Lower leg skin (tissue), 4 donors: ENCODE measurements around the gene GIMAP1. TPM values are rescaled to one million over a fixed set of nuclear protein-coding genes. Genes with fewer than 3 reads are reported as not detected.

Experiments
- DNase-seq, 2 donors: peaks; one replicate each; pipeline ENCODE4 v3.0.0-alpha.2; 2019; ENCODE audit warnings: low spot score in 2 of 2
- H3K4me3 ChIP-seq: fragments of 200-600 bp; sonication (generic); 2 replicates; pipeline ENCODE4 v1.5.1; 2017; ENCODE audit warnings: mild to moderate bottlenecking, low read depth; ENCODE audit not compliant: poor library complexity, severe bottlenecking
- POLR2A ChIP-seq, 2 donors: fragments of 450-650 bp; IDR thresholded peaks; one replicate each; pipeline ENCODE4 v1.6.1; 2016 to 2017; ENCODE audit warnings: antibody characterized with exemption in 2 of 2, mild to moderate bottlenecking in 1 of 2, moderate library complexity in 1 of 2
- WGBS, 2 donors: methylation state at CpG; one replicate each; pipeline ENCODE4 v1.1.5; 2018; 5-methylcytosine and 5-hydroxymethylcytosine counted together
- intact Hi-C: fragments of 100-400 bp; cut with DNase I; formaldehyde crosslinking; loops from one replicate; pipeline ENCODE4 v1.15.0; 2023; ENCODE audit warnings: low total_unique reads
- total RNA-seq, 4 donors: library from RNA; depleted of rRNA; stranded (reverse); fragments of >200 nt; gene quantifications; one replicate each; pipeline ENCODE4 v1.1.0, GENCODE V29; 2016
- TF ChIP-seq, protein P1 (sequence below), 3 donors: fragments of 450-650 bp; IDR thresholded peaks; one replicate each; pipeline ENCODE4 v1.5.1; 2016; ENCODE audit warnings: antibody characterized with exemption in 3 of 3, mild to moderate bottlenecking in 3 of 3, moderate library complexity in 2 of 3

The GIMAP1 gene
- total RNA-seq, 4 donors from 2014 or later = 1.5 to 4.6 (median 2.7) TPM

DNA sequence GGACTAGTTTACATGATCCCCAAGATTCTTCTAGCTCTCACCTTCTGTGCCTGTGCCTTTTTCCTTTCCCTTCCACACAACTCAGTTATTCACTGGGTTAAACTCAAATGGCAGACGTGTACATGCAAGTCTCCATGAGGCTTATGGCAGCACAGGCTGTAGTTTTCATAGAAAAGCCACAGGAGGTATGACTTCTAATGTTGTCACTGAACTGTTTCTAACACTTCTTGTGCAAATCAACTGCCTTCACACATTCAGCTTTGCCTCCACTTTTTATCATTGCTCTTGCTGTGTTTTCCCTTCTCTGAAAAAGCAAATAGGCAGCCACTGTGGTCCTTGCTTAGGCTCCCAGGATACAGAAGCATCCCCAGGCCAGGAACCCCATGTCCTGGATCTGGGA lies 15.5 kb downstream of the GIMAP1 start:
- TF ChIP-seq, protein P1, sequence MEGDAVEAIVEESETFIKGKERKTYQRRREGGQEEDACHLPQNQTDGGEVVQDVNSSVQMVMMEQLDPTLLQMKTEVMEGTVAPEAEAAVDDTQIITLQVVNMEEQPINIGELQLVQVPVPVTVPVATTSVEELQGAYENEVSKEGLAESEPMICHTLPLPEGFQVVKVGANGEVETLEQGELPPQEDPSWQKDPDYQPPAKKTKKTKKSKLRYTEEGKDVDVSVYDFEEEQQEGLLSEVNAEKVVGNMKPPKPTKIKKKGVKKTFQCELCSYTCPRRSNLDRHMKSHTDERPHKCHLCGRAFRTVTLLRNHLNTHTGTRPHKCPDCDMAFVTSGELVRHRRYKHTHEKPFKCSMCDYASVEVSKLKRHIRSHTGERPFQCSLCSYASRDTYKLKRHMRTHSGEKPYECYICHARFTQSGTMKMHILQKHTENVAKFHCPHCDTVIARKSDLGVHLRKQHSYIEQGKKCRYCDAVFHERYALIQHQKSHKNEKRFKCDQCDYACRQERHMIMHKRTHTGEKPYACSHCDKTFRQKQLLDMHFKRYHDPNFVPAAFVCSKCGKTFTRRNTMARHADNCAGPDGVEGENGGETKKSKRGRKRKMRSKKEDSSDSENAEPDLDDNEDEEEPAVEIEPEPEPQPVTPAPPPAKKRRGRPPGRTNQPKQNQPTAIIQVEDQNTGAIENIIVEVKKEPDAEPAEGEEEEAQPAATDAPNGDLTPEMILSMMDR (IDR thresholded peaks at IDR 0.05) = no peak
- no peak for TF ChIP-seq POLR2A (IDR thresholded peaks at IDR 0.05)
- no peak for DNase-seq
- 39 to 52% methylated on average over 1 of the region's 1 CpG for WGBS, 2 donors
- H3K4me3 ChIP-seq = no peak overlapping the region
- intact Hi-C loops = loop anchor here (10.0 kb wide), 1 partner anchor 287 kb away; no protein-coding TSS in a partner anchor

DNA sequence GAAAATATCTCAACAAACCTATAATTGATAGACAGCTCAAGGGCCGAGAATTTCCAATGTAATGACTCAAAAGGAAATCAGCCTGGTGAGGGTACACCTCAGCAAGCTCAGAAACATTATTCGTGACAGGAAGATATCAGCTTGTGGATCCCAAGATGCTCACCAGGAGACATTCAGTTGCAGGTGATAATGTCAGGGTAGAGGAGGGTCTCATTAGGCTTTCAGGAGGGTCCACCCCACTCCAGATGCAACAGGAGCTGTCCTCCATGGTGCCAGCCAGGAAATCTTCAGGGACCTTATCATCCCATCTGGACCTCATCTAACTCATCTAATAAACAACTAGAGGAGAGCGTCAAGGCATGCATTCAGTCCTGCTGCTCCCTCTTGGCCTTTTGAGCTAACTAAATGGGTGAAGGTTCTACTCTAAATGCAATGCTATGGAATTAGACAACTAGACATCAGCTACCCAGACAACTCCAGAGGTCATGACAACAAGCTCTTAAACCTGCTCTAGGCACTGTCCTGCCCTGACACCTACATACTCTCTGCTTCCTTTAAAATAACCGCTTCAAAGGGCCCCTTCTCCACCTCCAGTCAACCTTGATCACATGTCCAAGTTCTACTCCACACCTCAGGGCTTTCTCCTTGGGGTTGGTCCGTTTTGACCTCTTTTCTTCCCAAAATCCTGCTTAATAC lies 16.5 kb downstream of the GIMAP1 start:
- no peak for TF ChIP-seq POLR2A (IDR thresholded peaks at IDR 0.05)
- TF ChIP-seq, protein P1 (IDR thresholded peaks at IDR 0.05) = no peak
- intact Hi-C loops = loop anchor here (10.0 kb wide), 1 partner anchor 288 kb away; no protein-coding TSS in a partner anchor
- 74 to 81% methylated on average over 5 of the region's 5 CpGs for WGBS, 2 donors
- H3K4me3 ChIP-seq = no peak overlapping the region
- DNase-seq = no peak

DNA sequence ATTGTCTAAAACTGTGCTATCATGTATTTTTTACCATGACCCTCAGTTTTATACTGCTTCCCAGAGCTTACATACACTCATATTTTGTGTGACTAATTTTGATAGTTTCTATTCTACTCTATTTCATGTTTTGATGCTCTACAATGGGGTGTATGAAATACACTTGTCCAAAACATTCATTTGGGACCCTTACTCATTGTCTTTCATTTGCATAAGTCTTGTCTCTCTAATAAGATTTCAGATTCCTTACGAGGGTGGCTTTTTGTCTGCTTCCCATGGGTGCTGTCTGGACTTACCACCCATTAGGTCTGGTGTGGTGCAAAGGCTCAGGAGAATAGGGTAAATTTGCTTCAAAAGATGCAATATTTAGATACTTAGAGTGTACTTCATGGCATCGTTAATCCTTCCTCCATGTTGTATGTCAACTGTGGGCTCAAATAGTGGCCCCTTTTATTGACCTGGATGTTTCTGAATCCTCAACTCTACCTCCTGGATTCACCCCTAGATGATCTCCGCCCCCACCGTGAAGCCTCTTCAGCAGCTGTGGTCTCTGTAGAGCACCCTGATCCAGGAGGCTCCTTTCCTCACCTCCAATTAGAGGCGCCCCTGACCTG lies 17.2 kb downstream of the GIMAP1 start:
- H3K4me3 ChIP-seq = no peak overlapping the region
- intact Hi-C loops = loop anchor here (10.0 kb wide), 1 partner anchor 289 kb away; no protein-coding TSS in a partner anchor
- TF ChIP-seq, protein P1 (IDR thresholded peaks at IDR 0.05) = no peak
- TF ChIP-seq POLR2A (IDR thresholded peaks at IDR 0.05) = no peak
- WGBS, 2 donors = 87 to 89% methylated on average over 5 of the region's 5 CpGs
- no peak for DNase-seq

DNA sequence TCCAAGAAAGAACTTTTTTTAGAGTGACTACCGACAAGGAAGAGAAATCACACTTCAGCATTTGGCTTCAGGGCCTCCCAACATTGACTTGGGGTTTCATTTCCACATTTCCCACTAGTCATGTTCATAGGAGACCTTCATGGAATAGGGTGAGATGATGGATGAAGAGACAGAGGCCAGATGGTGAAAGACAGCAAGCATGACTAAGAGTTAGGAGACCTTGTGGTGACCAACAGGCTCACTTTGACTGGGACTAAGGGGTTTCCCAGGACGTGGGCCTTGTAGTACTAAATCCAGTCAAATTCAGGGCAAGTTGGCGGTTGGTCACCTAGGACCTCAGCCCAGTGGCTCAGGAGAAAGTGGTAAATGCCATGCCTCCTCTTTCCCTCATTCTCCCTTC lies 17.8 kb downstream of the GIMAP1 start:
- H3K4me3 ChIP-seq = no peak overlapping the region
- WGBS, 2 donors = 83 to 85% methylated on average over 3 of the region's 3 CpGs
- TF ChIP-seq, protein P1 (IDR thresholded peaks at IDR 0.05) = no peak
- TF ChIP-seq POLR2A (IDR thresholded peaks at IDR 0.05) = no peak
- intact Hi-C loops = loop anchor here (10.0 kb wide), 1 partner anchor 289 kb away; no protein-coding TSS in a partner anchor
- DNase-seq = no peak

DNA sequence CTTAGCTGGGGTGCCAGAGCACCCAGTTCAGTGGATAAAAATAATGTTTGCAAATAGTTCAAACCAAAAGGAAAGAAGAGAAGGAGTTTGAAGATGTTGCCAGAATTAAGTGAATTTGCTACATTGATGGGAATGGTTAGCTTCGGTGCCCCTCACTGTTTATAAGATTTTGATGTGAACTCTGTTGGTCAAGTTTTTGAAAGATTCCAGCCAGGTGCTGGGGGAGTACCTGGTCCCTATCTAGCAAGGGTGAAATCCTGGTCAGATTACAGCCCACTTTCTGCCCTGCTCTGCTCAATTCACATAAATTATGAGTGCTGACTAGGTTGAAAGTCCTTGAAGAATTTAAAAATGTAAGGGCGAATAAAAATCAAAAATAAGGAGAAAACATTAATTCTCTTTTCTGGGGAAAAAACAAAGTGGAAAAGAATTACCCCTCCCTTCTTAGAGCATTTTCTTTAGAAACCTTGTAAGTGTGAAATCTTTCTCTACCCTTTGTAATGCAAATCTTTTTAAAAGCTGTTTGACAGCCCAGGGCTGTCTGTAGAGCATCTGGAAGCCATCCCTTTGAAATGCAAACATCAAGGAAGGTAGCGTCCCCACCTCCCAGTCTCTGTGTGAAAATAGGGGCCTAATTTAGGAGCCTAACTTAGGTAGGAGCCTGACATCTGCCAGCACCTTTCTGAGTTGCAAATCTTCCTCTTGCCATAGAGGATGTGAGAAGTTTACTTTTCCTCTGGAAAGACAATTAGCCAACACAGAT lies 19.4 kb downstream of the GIMAP1 start:
- TF ChIP-seq, protein P1 (IDR thresholded peaks at IDR 0.05) = no peak
- intact Hi-C loops = loop anchor here (10.0 kb wide), 1 partner anchor 291 kb away; no protein-coding TSS in a partner anchor
- no peak overlapping the region for H3K4me3 ChIP-seq
- 59 to 66% methylated on average over 3 of the region's 3 CpGs for WGBS, 2 donors
- DNase-seq = no peak
